Panc1 (cell line): Measurements from ENCODE around the gene SAT1. TPM values are rescaled to one million over a fixed set of nuclear protein-coding genes. Genes with fewer than 3 reads are reported as not detected.

ENCODE experiments used
- ATAC-seq: fragments of 200-7000 bp; cut with Tn5 transposase; 2 replicates; pipeline ENCODE4 v1.9.1; 2020; ENCODE audit warnings: mild to moderate bottlenecking, moderate library complexity
- BruUV-seq: library from RNA; stranded (reverse); fragments of 400-500 nt; replicated peaks from 2 replicates; lab custom pipeline; 2021; lab: Mats Ljungman, UMichigan
- CTCF ChIA-PET: fragments of 300-600 bp; sonication (Branson Sonifier 250); formaldehyde crosslinking; loops from one replicate; lab custom pipeline; 2022; ENCODE audit warnings: antibody characterized with exemption; lab: Charles Lee
- POLR2A ChIA-PET: fragments of 300-600 bp; sonication (Branson Sonifier 250); formaldehyde crosslinking; loops from one replicate; lab custom pipeline; 2022; ENCODE audit warnings: antibody characterized with exemption; lab: Charles Lee
- DNase-seq: peaks from one replicate; pipeline ENCODE4 v3.0.0-alpha.2; 2010; ENCODE audit warnings: low read depth, low spot score
- H3K27ac ChIP-seq: 2 replicates; pipeline ENCODE4 v1.5.1; 2011; ENCODE audit warnings: mild to moderate bottlenecking, low read length, inconsistent platforms
- H3K27me3 ChIP-seq: fragments of 200-500 bp; sonication (Bioruptor generic); 2 replicates; pipeline ENCODE4 v1.6.0; 2014; ENCODE audit warnings: low read length, inconsistent platforms; ENCODE audit not compliant: control insufficient read depth, insufficient read depth
- H3K36me3 ChIP-seq: fragments of 200-500 bp; sonication (Bioruptor generic); 2 replicates; pipeline ENCODE4 v1.5.1; 2014; ENCODE audit warnings: inconsistent platforms, mild to moderate bottlenecking, low read length, moderate library complexity; ENCODE audit not compliant: control insufficient read depth, insufficient read depth
- H3K4me1 ChIP-seq: 2 replicates; pipeline ENCODE4 v1.5.1; 2011; ENCODE audit warnings: inconsistent platforms, mild to moderate bottlenecking, low read length, moderate library complexity; ENCODE audit not compliant: control insufficient read depth, insufficient read depth
- H3K4me3 ChIP-seq, 2 experiments: 2 replicates each; pipeline ENCODE4 v1.5.1; 2011 to 2012; ENCODE audit warnings: low read depth in 2 of 2, low read length in 2 of 2, mild to moderate bottlenecking in 2 of 2, inconsistent platforms in 1 of 2, moderate library complexity in 1 of 2
- H3K9me3 ChIP-seq: fragments of 200-500 bp; sonication (Bioruptor generic); 2 replicates; pipeline ENCODE4 v1.5.1; 2014; ENCODE audit warnings: low read depth, mild to moderate bottlenecking, inconsistent platforms, low read length, moderate library complexity; ENCODE audit not compliant: control insufficient read depth, insufficient read depth
- POLR2AphosphoS5 ChIP-seq: IDR thresholded peaks from 2 replicates; pipeline ENCODE4 v1.6.1; 2012; ENCODE audit warnings: mild to moderate bottlenecking, low read depth, low read length, moderate library complexity
- REST ChIP-seq, 2 experiments: IDR thresholded peaks; 2 replicates each; pipeline ENCODE4 v1.6.1; 2011 to 2012; ENCODE audit warnings: low read depth in 2 of 2, control low read depth in 1 of 2, low read length in 1 of 2, mild to moderate bottlenecking in 1 of 2, moderate library complexity in 1 of 2; ENCODE audit not compliant: insufficient read depth in 1 of 2
- SIN3A ChIP-seq: IDR thresholded peaks from 2 replicates; pipeline ENCODE4 v1.6.1; 2012; ENCODE audit warnings: low read depth, mild to moderate bottlenecking, low read length, moderate library complexity, borderline replicate concordance; ENCODE audit not compliant: insufficient read depth
- TCF7L2 ChIP-seq: IDR thresholded peaks from 2 replicates; pipeline ENCODE4 v1.6.1; 2011; ENCODE audit warnings: mild to moderate bottlenecking, low read depth, low read length, inconsistent platforms
- in situ Hi-C: cut with HindIII; loops from 2 replicates; pipeline ENCODE4 v1.10.0; 2016; ENCODE audit warnings: low sequenced_read_pairs, low pct_unique_long_range_greater_than_20kb
- intact Hi-C: fragments of 100-400 bp; cut with micrococcal nuclease; formaldehyde crosslinking; loops from one replicate; pipeline ENCODE4 v1.10.0; 2022; ENCODE audit not compliant: unreplicated experiment
- total RNA-seq: library from RNA; stranded (reverse); gene quantifications from one replicate; pipeline ENCODE4 v1.2.1, GENCODE V29; 2021; ENCODE audit not compliant: unreplicated experiment
- TF ChIP-seq, protein P1 (sequence below): fragments of 450-650 bp; IDR thresholded peaks from 2 replicates; pipeline ENCODE4 v1.5.1; 2017; ENCODE audit warnings: mild to moderate bottlenecking

SAT1 gene
- total RNA-seq, 1 experiment from 2014 or later: 173 TPM

DNA sequence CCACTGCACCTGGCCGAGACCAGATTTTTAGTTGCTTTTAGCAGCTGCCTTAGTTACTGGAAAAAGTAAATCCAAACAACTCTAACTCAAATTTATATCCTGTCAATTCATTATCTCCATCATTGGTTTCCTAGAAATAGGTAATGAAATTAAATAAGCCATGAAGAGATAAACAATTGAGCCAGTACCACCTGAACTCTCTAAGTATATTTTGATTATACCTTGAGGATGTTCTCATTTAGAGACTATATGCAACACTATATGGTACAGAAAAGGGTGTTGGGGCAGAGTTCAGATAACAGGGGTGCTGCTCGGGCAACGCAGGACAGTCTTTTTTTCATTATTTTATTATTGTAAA lies 35.0 kb downstream of the SAT1 start:
- no TSS peak for BruUV-seq
- in situ Hi-C loops: no loop called here
- H3K36me3 ChIP-seq: no peaks in the 10 kb centered on the region
- peaks cover 3% of the 10 kb centered on the region; the same call in 1 of the 2 replicates for H3K4me1 ChIP-seq
- H3K4me3 ChIP-seq: no peak overlapping the region
- POLR2A ChIA-PET: no interaction called here
- no peaks in the 10 kb centered on the region for H3K27me3 ChIP-seq
- no peaks in the 10 kb centered on the region for H3K9me3 ChIP-seq
- intact Hi-C loops: no loop called here
- H3K27ac ChIP-seq: no peak overlapping the region
- no peak for DNase-seq
- TF ChIP-seq SIN3A (no peak), REST (IDR thresholded peaks at IDR 0.05; ENCODE audit: insufficient read depth in 1 of 2, low read depth in 2 of 2, low read length in 1 of 2) (no peak), POLR2AphosphoS5 (no peak)
- TF ChIP-seq, protein P1, sequence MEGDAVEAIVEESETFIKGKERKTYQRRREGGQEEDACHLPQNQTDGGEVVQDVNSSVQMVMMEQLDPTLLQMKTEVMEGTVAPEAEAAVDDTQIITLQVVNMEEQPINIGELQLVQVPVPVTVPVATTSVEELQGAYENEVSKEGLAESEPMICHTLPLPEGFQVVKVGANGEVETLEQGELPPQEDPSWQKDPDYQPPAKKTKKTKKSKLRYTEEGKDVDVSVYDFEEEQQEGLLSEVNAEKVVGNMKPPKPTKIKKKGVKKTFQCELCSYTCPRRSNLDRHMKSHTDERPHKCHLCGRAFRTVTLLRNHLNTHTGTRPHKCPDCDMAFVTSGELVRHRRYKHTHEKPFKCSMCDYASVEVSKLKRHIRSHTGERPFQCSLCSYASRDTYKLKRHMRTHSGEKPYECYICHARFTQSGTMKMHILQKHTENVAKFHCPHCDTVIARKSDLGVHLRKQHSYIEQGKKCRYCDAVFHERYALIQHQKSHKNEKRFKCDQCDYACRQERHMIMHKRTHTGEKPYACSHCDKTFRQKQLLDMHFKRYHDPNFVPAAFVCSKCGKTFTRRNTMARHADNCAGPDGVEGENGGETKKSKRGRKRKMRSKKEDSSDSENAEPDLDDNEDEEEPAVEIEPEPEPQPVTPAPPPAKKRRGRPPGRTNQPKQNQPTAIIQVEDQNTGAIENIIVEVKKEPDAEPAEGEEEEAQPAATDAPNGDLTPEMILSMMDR: no peak
- CTCF ChIA-PET: no interaction called here
- ATAC-seq: no peak

GRCh38 chrX:23819385-23820234 lies 36.6 kb downstream of the SAT1 start:
- Histone ChIP-seq H3K36me3 (no peaks in the 10 kb centered on the region), H3K4me3 (no peak overlapping the region), H3K4me1 (peaks cover 3% of the 10 kb centered on the region; the same call in 1 of the 2 replicates), H3K9me3 (no peaks in the 10 kb centered on the region), H3K27me3 (no peaks in the 10 kb centered on the region), H3K27ac (peak overlapping the region; percentile 7; the same call in 1 of the 2 replicates)
- ChIA-PET POLR2A (no interaction called here), CTCF (no interaction called here)
- in situ Hi-C loops: no loop called here
- ATAC-seq (no peak), DNase-seq (no peak)
- BruUV-seq: no TSS peak
- intact Hi-C loops: no loop called here
- TF ChIP-seq POLR2AphosphoS5 (no peak), SIN3A (no peak), REST (IDR thresholded peaks at IDR 0.05; ENCODE audit: insufficient read depth in 1 of 2, low read depth in 2 of 2, low read length in 1 of 2) (no peak), TCF7L2 (no peak)
- TF ChIP-seq, protein P1: no peak
